ENCODE measurements around the gene OR5K3.
"Not testable (repeated sequence)": the region's sequence is repeated elsewhere in the genome, so short reads cannot be mapped to it uniquely, and the experiment has no call there.

The OR5K3 gene, protein sequence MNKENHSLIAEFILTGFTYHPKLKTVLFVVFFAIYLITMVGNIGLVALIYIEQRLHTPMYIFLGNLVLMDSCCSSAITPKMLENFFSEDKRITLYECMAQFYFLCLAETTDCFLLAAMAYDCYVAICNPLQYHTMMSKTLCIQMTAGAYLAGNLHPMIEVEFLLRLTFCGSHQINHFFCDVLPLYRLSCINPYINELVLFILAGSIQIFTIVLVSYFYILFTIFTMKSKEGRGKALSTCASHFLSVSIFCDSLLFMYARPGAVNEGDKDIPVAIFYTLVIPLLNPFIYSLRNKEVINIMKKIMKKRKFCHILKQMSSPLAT
- 0 to 0.06 (median 0) reads per million in 18 experiments for total RNA-seq

DNA sequence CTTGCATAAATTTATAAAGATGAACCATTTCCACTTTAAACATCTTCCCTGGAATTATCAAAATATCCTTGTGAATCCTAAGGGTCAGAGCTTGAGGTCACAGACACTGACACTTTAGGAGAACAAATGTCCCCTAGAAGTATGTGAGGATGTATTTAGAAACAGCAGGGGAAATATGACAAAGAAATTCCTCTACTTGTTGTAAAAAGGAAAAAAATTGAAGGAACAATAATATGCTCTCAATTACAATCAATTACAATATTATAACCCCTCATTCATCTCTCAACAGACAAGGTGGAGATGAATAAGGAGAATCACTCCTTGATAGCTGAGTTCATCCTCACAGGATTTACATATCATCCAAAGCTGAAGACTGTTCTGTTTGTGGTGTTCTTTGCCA is at the start of gene OR5K3:
OR5K3 (plus strand) TSS at position 301 of the 400 bp plus-strand sequence; CDS start at position 301, 0 bp downstream.
- DNase-seq: no peak

DNA sequence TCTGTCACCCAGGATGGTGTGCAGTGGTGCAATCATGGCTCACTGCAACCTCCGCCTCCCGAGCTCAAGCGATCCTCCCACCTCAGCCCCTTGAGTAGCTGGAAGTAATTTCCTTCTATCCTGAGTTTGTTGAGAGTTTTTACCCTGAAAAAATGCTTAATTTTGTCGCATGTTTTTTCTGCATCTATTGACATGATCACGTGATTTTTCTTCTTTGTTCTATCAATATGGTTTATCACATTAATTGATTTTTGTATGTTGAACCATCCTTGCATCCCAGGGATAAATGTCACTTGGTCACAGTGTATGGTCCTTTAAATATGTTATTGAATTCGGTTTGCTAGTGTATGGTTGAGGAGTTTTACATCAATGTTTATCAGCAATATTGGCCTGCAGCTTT is 48.7 kb upstream of the OR5K3 start:
- DNase-seq: no peak

DNA sequence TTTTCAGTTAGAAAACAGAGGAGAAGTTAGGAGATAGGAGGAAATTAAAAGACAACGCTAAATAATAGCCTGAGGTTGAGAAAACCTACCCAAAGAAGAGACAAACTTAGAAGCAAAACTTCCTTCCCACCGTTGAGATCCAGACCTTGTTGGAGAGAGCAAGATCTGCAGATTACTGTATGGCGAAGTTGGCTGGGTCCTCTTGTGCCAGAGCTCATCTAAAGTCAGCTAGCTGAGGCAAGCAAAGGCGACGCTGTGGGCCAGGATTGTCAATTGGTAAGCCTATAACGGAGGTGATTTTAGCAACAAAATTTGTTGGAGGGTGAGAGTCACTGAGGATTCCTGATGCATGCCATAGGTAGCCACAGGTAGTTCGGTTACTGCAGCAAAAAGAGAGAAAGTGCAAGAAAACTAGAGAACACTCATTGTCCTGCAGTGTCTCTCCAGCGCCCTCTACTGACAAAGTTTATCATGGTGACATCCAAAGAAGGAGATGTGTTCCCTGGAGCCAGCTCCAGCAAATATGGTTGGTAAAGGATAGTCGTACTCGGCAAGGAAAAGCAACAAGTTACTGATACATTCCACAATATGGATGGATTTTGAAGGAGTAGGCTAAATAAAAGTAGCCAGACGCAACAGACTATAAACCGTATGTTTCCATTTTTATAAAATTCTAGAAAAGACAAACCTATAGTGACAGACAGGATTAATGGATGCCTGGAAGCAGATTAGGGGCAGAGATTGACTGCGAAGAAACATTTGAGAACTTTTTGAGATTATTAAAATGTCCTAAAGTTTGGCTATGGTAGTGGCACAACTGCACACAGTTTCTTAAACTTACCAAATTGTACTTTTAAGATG is 46.6 kb upstream of the OR5K3 start:
- peak; percentile 52 to 55 for DNase-seq

DNA sequence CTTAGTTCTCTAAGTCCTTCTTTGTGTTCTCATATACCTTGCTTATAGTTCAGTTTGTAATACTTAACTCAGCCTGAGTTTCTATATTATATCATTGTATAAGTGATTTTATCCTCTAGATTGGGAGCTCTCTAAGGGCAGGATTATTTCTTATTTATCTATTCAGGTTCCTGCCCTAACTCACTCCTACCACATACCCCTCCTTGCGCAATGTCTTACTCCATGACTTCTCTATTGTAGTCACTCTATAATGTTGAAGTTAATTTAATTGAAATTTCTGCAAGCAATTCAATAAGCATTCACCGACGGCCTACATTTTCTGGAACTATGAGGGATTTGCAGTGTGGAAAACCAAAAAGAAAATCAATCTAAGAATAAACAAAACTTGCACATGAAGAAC is 40.4 kb upstream of the OR5K3 start:
- DNase-seq: no peak

DNA sequence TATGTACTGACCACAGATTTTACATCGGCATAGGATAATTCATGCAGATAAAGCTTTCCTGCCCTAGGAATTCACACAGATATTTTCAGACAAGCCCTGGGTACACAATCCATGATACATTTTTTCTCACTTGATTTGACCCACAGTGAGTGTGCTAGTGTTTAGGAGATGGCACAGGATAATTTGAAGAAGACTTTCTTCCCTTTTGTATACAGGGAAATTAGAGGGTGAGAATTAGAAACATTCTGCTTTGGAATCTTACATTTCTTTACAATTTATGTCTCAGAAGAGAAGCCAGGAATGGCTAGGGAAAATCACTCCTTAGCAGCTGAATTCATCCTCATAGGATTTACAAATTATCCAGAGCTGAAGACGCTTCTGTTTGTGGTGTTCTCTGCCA is 36.9 kb upstream of the OR5K3 start, which contains the start of gene OR5K4:
OR5K4 (plus strand) TSS at position 301 of the 400 bp plus-strand sequence; CDS start at position 301, 0 bp downstream.
- no peak for DNase-seq

DNA sequence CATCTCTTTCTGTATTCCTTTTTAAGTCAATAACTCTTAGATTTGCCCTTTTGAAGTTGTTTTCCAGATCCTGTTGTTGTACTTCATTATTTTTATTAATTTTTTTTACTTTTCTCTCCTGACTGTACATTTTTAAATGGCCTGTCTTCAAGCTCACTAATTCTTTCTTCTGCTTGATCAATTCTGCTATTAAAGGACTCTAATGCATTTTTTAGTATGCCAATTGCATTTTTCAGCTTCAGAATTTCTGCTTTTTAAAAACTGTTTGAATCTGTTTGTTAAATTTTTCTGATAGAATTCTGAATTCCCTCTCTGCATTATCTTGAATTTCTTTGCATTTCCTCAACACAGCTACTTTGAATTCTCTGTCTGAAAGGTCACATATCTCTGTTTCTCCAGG is 31.2 kb upstream of the OR5K3 start:
- no peak for DNase-seq

DNA sequence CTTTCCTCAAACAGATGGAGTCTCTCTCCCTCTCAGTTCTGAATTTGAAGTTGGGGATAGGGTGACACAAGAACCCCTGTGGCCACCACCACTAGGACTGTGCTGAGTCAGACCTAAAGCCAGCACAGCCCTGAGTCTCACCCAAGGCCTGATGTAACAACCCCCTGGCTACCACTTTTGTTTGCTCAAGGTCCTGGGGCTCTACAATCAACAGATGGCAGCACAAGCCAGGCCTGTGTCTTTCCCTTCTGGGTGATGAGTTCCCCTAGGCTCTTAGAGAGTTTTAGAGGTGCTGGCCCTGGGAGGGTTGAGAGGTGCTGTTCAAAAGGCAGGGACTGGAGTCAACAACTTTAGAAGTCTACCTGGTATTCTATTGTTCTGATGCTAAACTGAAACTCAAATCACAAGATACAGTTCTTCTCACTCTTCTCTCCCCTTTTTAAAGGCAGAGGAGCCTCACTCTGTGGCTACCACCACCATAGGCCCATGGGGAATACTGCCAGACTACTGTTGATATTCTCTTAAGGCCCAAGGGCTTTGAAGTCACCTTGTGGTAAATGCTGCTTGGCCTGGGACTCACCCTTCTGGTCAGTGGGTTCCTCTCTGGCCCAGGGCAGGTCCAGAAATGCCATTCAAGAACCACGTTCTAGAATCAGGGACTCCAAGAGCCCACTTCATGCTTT is 30.3 kb upstream of the OR5K3 start:
- no peak for DNase-seq

DNA sequence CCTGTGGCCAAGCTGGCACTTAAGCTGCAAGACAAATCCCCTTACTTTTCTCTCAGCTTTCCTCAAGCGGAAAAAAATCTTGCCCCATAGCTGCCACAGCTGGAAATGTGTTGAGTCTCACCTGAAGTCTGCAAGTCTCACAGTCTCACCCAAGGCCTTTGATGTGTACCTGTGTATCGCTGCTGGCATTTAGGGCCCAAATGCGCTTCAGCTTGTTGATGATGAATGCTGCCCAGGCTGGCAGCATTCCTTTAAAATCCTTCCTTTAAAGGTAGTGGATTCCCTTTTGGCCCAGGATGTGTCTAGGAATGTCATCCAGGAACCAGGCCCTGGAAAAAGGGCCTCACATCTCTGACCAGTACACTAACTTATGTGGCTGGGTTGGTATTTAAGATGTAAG is 29.8 kb upstream of the OR5K3 start:
- DNase-seq: no peak

DNA sequence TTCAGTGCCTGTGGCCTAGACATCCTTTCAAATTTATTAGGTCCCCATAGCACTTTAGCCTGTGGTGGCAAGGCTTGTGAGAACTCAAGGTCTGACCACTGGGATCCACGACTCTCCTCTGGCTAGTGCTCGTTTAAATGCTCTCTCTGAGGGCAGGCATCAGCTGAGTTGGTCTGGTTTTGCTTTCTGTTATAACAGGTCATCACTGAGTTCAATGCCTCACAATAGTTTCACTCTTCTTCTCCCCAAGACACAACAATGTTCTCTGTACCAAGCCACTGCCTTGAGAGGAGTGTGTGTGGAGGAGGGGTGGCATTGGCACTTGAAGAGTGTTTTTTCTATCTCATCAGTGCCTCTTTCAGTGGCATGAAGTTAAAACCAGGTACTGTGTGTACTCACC is 29.2 kb upstream of the OR5K3 start:
- DNase-seq: no peak

DNA sequence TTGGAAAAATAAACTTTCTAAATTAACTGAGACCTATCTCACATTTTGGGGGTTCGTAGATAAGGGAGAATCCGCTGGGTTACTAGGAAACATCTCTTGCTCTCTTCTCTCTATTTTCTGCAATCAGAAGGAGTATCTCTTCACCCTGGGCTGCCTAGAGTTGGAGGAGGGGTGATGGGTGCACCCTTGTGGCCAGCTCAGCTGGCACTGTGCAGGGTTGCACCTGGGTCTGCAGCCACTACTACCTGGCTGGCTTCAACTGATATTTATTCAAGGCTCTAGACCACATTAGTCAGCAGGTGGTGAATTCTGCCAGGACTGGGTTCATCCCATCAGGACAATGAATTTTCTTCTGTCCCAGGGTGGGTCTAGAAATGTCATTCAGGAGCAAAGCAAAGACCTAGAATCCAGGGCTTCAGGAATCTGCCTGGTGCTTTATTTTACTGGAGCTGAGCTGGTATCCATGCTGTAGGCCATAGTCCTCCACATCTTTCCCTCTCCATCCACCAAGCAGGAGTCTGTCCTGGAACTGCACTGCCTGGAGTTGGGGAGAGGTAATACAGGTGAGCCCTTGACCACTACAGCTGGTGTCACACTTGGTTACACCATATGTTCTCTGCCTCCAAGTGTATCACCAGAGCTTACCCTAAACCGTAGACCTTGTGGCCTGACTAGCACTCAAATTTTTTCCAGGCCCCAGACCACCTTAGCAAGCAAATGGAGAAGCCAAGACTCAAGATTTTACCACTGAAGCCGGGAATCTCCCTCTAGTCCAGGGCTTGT is 22.8 kb upstream of the OR5K3 start:
- no peak for DNase-seq

DNA sequence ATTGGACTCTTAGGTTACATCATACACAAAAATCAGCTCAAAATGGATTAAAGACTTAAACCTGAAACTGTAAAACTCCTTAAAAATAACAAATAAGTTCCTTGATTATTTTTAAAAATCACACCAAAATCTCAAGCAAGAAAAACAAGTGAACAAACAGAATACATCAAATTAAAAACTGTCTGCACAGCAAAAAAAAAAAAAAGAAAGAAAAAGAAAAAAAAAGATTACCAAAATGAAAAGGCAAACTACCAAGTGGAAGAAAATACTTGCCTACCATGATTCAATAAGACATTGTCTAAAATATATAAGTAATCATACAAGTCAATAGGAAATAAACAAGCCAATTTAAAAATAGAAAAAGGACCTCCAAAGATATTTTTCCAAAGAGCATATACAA is 19.3 kb upstream of the OR5K3 start:
- no peak for DNase-seq

DNA sequence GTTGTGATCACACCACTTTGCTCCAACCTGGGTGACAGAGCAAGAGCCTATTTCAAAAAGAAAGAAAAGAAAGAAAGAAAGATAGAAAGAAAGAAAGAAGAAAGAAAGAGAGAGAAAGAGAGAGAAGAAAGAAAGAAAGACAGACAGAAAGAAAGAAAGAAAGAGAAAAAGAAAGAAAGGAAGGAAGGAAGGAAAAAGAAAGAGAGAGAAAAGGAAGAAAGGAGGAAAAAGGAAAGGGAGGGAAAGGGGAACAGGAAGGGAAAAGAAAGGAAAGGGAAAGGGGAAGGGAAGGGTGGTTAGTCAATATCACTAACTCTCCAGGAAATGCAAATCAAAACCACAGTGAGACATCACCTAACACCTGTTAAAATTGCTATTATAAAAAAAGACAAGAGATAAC is 18.6 kb upstream of the OR5K3 start:
- DNase-seq: no peak

DNA sequence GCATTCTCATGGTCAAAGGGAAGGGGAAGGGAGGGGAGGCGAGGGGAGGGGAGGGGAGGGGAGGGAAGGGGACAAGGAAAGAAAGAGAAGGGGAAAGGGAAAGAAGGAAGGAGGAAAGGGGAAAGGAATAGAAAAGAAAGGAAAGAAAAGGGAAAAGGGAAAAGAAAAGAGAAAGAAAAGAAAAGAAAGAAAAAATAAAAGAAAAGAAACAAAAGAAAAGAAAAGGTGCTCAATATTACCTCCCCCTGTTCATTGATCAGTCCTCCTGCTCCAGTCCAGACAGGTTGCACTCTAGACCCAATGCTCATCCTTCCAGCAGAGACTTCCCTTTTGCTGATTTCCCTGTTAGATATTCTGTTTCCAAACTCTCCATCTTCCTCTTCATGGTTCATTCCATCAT is 18.0 kb upstream of the OR5K3 start:
- no peak for DNase-seq

DNA sequence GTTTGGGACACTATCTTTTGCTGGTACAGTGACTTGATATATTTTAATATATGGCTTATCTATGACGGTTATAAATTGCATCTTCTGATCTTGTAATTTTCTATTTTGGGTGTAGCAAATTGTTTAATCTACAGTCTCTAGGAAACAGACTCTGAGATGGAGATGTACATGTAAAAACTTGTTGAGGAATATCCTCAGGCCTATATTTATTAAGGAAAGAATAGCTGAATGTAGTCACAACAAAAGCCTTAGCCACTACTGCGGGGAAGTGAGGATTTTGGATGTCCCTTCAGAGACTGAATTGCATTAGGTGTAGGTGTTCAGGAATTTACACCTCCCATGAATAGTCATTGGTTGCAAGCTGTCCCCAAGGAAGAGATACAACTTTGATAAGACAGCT is 13.8 kb upstream of the OR5K3 start:
- no peak for DNase-seq

DNA sequence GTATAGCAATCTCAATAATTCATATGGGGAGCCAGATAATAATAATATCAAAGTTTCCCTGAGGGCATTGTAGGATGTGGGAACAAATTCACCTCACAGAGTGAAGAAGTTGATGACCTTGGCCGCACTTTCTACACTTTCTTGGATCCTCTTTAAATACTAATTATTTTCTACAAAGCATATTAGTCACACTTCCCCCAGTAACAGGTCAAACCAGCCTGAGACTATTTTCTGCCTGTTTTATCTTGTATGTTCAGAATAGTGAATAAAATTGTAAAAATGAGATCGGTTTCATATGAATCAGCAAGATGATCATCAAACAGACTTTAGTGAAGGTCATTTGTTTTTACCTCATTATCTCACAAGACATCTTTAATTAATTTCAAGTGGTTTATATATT is 2.3 kb upstream of the OR5K3 start:
- DNase-seq: no peak

DNA sequence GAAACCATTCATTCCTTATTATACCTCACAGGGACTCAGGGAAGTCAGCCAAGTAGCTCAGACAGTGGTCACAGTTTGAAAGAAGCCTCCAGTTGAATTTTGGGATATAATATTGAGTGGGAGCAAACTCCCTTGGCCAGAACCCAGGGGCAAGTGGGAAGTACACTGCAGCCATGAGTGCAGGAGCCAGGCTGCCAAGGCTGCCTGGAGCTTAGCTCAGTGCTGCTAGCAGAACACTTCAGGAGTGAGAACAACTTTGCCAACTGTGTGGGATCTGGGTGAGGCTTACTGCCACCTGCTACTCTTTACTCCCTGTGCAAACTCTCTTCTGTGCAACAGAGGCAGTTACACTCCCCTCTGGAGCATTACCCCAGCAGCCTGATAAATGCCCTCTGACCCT is 4.6 kb downstream of the OR5K3 start:
- no peak for DNase-seq

DNA sequence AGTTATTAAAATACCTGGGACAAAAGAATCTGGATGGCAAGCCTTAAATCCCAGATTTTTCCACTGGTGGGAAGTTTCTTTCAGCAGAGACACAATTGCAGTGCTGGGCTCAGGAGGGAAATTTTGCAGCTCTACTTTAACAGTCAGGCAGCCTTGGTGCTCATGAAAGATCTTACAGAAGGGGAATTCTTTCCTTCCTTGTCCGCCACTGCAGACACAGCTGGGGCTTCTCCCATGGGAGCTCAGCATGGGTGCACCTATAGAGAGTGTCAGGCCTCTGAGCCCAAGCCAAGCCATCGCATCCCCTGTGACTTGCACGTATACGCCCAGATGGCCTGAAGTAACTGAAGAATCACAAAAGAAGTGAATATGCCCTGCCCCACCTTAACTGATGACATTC is 6.0 kb downstream of the OR5K3 start:
- DNase-seq: not testable (repeated sequence)

DNA sequence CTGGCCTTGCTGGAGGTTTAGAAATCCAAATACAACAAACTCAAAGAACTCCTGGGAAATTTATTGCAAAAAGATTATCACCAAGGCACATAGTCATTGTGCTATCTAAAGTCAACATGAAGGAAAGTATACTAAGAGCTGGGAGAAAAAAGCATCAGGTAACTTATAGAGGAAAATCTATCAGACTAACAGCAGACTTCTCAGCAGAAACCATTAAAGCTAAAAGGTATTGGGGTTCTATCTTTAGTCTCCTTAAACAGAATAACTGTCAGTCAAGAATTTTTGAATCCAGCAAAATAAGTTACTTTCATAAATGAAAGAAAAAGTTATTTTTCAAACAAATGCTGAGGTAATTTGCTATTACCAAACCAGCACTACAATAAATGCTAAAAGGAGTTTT is 8.0 kb downstream of the OR5K3 start:
- no peak for DNase-seq

DNA sequence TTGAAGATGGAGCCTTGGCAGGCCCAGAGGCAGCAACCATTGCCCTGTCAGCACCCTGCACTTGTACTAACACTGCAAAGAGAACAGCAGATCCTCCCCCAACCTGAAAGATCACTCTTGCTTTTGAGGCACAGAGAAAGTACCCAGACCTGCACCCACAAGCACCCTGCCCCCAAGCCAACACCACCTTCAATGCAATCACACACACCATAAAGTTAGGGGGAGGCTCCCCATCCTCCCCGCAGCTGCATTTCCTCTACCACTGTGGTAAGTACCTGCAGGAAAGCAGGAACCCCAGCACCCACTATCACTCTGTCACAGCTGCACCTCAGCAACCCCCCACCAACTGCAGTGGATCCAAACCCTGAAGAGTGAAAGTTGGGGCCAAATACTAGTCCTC is 12.0 kb downstream of the OR5K3 start:
- DNase-seq: no peak

DNA sequence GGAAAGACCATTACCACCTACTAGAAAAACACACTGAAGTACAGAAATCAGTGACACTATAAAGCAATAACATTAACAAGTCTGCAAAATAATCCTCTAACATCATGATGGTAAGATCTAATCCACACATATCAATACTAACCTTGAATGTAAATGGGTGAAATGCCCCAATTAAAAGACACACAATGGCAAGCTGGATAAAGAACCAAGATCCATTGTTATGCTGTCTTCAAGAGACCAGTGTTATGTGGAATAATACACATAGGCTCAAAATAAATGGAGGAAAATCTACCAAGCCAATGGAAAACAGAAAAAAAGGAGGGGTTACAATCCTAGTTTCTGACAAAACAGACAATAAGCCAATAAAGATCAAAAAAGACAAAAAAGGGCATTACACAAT is 13.5 kb downstream of the OR5K3 start:
- no peak for DNase-seq

DNA sequence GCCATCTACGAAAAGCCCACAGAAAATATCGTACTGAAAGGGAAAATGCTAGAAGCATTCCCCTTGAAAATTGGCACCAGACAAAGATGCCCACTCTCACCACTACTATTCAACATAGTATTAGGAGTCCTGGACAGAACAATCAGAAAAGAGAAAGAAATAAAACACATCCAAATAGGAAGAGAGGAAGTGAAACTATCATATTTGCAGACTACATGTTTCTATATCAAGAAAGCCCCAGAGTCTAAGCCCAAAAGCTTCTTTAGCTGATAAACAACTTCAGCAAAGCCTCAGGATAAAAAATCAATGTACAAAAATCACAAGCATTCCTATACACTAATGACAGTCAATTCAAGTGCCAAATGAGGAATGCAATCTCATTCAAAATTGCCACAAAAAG is 15.6 kb downstream of the OR5K3 start:
- no peak for DNase-seq

DNA sequence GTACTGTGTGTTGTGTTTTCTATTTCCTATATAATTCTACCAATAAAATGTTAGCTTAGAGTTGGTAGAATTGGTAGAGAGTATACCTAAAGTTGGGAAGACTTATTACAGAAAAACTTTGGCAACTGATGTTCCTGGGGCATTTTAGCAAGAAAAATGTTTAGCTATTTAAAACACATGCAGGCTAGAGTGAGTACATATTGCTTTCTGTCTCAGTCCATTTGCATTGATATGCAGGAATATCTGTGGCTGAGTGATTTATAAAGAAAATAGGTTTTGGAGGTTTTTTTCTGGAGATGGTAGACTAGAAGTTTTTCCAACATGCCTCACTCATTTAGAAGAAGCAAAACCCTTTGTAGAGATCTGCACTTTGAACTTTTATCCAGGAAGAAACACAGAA is 42.1 kb downstream of the OR5K3 start:
- DNase-seq: no peak

DNA sequence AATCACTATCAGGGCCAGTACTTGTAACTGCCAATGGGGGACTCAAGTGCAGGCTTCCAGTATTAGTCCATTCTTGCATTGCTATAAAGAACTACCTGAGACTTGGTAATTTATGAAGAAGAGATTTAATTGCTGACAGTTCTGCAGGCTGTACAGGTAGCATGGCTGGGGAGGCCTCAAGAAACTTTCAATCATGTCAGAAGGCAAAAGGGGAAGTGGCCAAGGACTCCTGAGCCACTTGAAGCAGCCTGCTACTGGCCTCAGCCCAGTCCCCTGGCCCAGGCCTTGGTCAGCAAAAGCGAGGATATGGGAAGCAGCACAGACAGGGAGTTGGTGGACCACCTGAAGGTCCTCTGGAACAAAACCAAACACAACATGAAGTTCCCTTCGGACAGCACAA is 43.3 kb downstream of the OR5K3 start:
- no peak for DNase-seq

Measured in inflammatory macrophage (primary cell).